GM19193 (cell line): ENCODE measurements around the gene FOXJ3.

Source experiments
- POLR2A ChIP-seq: IDR thresholded peaks from 4 replicates; pipeline ENCODE4 v1.6.1; 2011; ENCODE audit not compliant: insufficient read depth, insufficient read length; ENCODE audit errors: extremely low read depth

Gene FOXJ3

GRCh38 chr1:42164551-42165420, 170.2 kb downstream of the FOXJ3 start, which contains the start of gene GUCA2A:
Gene GUCA2A, minus strand, starts transcription at chr1:42164745. Its CDS starts 33 bp downstream, at chr1:42164712.
- no peak for TF ChIP-seq POLR2A

GRCh38 chr1:42163536-42164503, 171.2 kb downstream of the FOXJ3 start:
- TF ChIP-seq POLR2A = no peak

GRCh38 chr1:42163114-42163513, 171.9 kb downstream of the FOXJ3 start:
- TF ChIP-seq POLR2A = no peak

GRCh38 chr1:42162181-42162580, 172.9 kb downstream of the FOXJ3 start:
- TF ChIP-seq POLR2A = no peak

GRCh38 chr1:42158189-42158588, 176.8 kb downstream of the FOXJ3 start:
- no peak for TF ChIP-seq POLR2A

GRCh38 chr1:42157667-42158066, 177.4 kb downstream of the FOXJ3 start:
- no peak for TF ChIP-seq POLR2A

- no peak for TF ChIP-seq POLR2A
These were observed 179.7 kb downstream of the FOXJ3 start for GRCh38 chr1:42155362-42155761.

GRCh38 chr1:42154685-42155084, 180.3 kb downstream of the FOXJ3 start:
- TF ChIP-seq POLR2A = no peak

- TF ChIP-seq POLR2A = no peak
These were observed 181.4 kb downstream of the FOXJ3 start for GRCh38 chr1:42153624-42154023.

- no peak for TF ChIP-seq POLR2A
These were observed 182.0 kb downstream of the FOXJ3 start, which contains the start of gene GUCA2B for GRCh38 chr1:42152907-42153600. Gene GUCA2B, plus strand, starts transcription at chr1:42153410. Its CDS starts 41 bp downstream, at chr1:42153451.

GRCh38 chr1:42152119-42152518, 182.9 kb downstream of the FOXJ3 start:
- TF ChIP-seq POLR2A = no peak

GRCh38 chr1:42150651-42151050, 184.4 kb downstream of the FOXJ3 start:
- no peak for TF ChIP-seq POLR2A

GRCh38 chr1:42148166-42148565, 186.9 kb downstream of the FOXJ3 start:
- TF ChIP-seq POLR2A = no peak

- TF ChIP-seq POLR2A = no peak
These were observed 188.3 kb downstream of the FOXJ3 start for GRCh38 chr1:42146626-42147320.
